Measurements from ENCODE around the gene LRRC38.

DNA sequence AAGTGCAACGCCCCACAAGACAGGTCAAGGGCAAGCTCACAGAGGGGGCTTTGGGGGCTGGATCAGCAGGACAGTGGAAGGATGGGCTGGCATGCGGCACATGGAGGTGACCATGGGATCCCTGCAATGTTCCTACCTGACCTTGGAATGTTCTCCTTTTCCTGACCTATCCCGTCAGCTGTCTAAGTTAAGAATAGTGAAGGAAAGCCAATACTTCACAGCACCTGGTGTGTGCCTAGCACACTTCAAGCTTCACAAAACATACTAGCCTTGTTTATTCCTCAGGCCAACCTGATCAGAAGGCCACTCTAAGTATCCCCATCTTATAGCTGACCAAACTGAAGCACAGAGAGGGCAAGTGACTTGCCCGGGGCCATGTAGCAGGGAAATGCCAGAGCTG lies 31.2 kb downstream of the LRRC38 start:
- TF ChIP-seq, protein P1, sequence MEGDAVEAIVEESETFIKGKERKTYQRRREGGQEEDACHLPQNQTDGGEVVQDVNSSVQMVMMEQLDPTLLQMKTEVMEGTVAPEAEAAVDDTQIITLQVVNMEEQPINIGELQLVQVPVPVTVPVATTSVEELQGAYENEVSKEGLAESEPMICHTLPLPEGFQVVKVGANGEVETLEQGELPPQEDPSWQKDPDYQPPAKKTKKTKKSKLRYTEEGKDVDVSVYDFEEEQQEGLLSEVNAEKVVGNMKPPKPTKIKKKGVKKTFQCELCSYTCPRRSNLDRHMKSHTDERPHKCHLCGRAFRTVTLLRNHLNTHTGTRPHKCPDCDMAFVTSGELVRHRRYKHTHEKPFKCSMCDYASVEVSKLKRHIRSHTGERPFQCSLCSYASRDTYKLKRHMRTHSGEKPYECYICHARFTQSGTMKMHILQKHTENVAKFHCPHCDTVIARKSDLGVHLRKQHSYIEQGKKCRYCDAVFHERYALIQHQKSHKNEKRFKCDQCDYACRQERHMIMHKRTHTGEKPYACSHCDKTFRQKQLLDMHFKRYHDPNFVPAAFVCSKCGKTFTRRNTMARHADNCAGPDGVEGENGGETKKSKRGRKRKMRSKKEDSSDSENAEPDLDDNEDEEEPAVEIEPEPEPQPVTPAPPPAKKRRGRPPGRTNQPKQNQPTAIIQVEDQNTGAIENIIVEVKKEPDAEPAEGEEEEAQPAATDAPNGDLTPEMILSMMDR (IDR thresholded peaks at IDR 0.05; ENCODE audit: insufficient read depth, low read length, poor library complexity, severe bottlenecking), result no peak
- TF ChIP-seq EZH2phosphoT487 (conservative IDR thresholded peaks at IDR 0.05; ENCODE audit: low read length), result no peak

Data from SU-DHL-6 (cell line).